AG10803 (cell line): ENCODE data around the gene PP2D1.
A peak's percentile ranks its signal among the peaks of the same experiment; 100 is the strongest.

Experiments used
- DNase-seq: peaks from one replicate; pipeline ENCODE4 v3.0.0; 2010; ENCODE audit warnings: low read depth
- H3K4me3 ChIP-seq: 2 replicates; pipeline ENCODE4 v1.5.1; 2011; ENCODE audit warnings: mild to moderate bottlenecking, low read length, control low read depth
- TF ChIP-seq, protein P1 (sequence below): conservative IDR thresholded peaks from 2 replicates; pipeline ENCODE4 v1.5.1; 2011; ENCODE audit warnings: mild to moderate bottlenecking, low read length, control low read depth, inconsistent platforms

Gene PP2D1, protein sequence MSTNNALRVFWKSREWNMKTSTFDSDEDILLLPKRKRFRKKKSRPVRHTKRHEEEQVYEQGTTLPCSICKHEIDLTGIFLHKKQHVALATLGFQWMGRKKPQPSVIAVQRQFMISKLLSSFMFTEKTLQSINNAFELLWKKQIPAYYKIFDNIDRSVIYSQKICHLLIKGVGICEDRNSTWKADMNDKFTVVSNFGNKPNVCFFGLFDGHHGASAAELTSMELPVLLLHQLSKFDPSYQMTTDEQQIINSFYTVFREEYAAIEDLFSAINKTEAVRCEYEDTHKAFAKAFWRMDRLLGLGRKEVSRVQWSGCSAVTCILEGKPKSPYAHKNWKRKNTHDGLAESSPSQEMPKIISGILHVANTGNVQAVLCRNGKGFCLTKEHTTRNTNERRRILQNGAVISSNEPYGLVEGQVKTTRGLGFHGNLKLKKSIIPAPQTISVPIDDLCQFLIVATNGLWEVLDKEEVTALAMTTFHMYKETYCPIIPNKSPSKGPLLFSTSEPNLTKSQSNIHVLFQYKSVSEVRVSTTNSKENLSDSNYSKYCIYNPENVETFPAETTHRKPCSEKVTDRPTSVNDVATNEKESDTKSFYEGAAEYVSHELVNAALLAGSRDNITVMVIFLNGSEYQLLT

DNA sequence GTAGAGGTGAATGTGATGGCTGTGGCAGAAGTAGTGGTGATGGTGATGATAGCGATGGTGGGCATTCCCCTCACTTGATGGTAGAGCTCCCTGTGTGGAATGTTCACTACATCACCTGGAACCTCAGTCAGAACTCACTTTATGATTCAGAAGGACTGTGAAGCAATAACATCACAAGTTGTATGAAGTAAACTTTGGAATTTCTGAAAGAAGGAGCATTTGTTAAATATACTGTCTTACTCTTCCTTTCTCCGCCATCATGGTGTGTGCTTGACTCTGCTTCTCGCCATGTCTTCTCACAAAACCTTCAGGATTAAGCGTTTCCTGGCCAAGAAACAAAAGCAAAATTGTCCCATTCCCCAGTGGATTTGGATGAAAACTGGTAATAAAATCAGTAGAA is at the start of gene PP2D1:
Gene PP2D1, minus strand, starts transcription at position 101 of the 400 bp plus-strand sequence. CDS start 192 bp downstream, outside the sequence.
- H3K4me3 ChIP-seq, result no peak within 1 kb of the TSS
- TF ChIP-seq, protein P1, sequence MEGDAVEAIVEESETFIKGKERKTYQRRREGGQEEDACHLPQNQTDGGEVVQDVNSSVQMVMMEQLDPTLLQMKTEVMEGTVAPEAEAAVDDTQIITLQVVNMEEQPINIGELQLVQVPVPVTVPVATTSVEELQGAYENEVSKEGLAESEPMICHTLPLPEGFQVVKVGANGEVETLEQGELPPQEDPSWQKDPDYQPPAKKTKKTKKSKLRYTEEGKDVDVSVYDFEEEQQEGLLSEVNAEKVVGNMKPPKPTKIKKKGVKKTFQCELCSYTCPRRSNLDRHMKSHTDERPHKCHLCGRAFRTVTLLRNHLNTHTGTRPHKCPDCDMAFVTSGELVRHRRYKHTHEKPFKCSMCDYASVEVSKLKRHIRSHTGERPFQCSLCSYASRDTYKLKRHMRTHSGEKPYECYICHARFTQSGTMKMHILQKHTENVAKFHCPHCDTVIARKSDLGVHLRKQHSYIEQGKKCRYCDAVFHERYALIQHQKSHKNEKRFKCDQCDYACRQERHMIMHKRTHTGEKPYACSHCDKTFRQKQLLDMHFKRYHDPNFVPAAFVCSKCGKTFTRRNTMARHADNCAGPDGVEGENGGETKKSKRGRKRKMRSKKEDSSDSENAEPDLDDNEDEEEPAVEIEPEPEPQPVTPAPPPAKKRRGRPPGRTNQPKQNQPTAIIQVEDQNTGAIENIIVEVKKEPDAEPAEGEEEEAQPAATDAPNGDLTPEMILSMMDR, result no peak
- DNase-seq, result no peak

DNA sequence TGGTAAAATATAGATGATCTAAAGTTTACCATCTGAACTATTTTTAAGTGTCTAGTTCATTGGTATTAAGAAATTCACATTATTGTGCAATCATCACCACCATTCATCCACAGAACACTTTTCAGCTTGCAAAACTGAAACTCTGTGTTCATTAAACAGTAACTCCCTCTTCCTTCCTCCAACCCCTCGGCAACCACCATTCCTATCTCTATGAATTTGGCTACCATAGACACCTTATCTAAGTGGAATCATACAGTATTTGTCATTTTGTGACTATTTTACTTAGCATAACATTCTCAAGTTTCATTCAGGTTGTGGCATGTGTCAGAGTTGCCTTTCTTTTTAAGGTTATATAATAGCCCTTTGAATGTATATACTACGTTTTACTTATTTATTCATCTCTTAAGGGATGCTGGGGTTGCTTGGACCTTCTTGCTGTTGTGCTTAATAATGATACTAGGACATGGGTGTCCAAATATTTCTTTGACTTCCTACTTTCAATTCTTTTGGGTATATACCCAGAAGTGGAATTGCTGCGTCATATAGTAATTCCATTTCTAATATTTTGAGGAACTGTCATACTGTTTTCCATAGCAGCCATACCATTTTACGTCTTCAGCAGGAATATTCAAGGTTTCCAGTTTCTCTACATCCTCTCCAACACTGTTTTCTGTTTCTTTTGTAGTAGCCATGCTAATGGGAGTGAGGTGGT is 49.1 kb upstream of the PP2D1 start:
- H3K4me3 ChIP-seq, result peak overlapping the region; percentile 4; the same call in 1 of the 2 replicates
- DNase-seq, result peak; percentile 62
- TF ChIP-seq, protein P1, result no peak

DNA sequence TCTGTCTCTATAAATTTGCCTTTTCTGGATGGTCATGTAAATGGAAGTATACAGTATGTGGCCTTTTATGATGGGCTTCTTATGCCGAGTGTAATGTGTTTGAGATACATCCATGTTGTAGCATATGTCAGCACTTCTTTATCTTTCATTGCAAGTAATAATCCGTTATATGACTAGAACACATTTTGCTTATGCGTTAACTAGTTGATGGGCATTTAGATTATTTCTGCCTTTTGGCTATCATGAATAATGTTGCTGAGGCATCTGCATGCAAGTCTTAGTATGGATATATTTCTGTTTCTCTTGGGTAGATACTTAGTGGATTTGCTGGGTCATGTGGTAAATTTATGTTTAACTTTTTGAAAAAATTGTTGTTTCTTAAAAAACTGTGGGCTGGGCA is 47.9 kb upstream of the PP2D1 start:
- DNase-seq, result no peak
- TF ChIP-seq, protein P1, result no peak
- no peak overlapping the region for H3K4me3 ChIP-seq

DNA sequence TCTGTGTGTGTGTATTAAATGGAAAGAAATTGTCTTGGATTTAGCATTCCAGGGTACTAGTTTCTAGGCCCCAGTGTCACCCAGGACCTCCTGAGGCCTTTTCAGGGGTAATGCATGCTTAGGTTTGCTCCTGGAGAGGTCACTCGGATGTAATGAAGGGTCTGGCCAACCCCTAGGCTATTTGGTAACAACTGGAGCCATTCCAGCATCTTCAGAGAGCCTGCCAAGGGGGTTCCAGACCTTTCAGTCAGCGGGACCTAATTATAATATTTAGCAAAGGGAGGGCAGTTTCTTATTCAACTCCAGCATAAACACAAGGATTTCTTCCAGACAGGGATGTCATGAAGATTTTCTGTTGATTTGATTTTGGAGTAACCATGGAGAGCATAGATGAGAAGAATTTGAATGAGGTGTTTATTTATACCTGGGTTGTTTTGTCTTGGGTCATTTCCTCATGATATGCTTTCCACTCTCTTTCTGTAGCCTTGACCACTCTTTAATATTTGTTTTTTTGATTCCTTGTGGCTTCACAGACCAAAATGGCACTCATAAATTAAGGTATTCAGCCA is 45.6 kb upstream of the PP2D1 start:
- DNase-seq, result no peak
- TF ChIP-seq, protein P1, result no peak

DNA sequence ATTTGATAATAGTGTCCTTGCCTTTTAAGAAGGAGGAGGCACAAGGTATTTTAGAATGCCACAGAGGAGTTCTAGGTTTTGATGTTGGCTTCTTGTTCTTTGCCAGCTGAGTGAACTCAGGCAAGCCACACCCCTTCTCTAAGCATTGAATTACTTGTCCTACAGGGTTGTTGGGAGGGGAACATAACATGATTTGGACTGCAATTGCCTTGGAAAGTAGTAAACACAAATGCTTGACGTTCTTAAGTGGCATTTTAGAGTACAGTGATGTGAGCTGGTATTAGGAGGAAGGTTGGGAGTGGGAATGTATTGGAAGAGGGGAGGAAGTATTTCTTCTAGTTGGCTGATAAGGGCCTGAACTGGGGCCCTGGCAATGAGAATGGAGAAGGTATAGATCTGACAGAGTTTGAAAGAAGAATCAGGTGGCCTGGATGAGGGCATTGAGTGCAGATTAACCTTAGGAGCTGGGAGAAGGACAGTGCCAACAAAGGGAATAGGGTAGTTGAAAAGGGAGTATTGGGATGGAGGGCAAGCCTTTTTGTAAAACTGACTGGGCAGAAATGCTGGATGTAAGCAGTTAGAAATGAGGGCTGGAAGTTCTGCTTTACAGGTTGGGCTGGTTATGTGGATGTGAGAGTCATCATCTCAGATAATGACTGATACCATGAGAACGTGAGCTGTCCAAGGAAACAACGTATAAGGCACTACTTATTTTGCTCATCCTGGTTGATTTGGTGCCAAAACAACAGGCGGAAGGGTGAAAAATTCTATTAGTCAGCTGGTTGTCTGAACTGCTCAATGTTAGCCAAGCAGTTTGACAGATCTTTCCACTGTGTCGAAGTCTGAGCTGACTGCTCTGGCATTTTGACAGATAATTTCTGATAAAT is 44.9 kb upstream of the PP2D1 start:
- H3K4me3 ChIP-seq, result no peak overlapping the region
- DNase-seq, result peak; percentile 78
- TF ChIP-seq, protein P1, result no peak

More for the DNA sequence above, 45.6 kb upstream of the PP2D1 start:
- no peak overlapping the region for H3K4me3 ChIP-seq

DNA sequence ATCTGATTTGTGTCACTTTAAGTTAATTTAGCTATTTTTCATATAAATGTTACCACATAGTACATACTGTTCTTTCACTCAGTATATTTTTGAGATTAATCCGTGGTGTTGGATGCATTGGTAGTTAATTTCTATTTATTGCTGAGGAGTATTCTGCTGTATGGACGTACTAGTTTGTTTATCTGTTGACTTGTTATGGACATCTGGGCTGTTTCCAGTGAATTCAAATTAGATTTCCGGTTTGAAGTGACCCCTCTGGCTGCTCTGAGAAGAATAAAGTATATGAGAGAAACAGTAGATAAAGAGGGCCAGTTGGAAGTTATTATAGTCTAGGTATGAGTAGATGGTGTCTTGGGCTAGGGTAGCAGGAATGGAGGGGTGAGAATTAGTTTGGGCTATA is 43.8 kb upstream of the PP2D1 start:
- no peak for DNase-seq
- TF ChIP-seq, protein P1, result no peak
- no peak overlapping the region for H3K4me3 ChIP-seq
